ENCODE results near the gene CACNB2. TPM values are rescaled to one million over a fixed set of nuclear protein-coding genes. Genes with fewer than 3 reads are reported as not detected.
A peak's percentile ranks its signal among the peaks of the same experiment; 100 is the strongest.

Gene CACNB2
- total and polyA plus RNA-seq, 4 experiments from 2014 or later, result 0.36 to 0.81 TPM; not detected in 2

DNA sequence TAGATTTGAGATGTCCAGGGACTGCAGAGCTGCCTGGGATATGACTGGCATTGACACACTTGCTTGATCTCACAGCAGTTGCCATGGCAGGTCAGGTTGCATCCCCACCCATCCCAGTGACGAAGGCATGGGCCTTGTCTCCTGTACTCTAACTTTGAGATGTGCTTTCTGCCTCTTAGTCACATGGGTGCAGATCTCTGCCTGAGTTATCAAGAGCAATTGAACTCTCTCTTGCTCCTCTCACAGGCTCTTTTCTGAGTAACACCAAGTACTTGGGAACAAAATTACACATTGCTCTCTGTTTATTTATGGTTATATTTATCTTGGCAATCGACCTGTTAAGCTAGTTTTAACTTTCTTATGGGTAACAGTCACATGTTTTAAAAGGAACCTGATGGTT is 273.8 kb downstream of the CACNB2 start:
- H3K27ac Mint-ChIP-seq, result peak overlapping the region in 1 of 7 donors; percentile 4
- POLR2A ChIA-PET (ENCODE audit: partially characterized antibody), result no interaction called here
- peaks cover 0 to 7% (median 2%) of the 10 kb centered on the region in 8 donors for H3K9me3 Mint-ChIP-seq
- H3K27me3 Mint-ChIP-seq, result peaks cover 3 to 7% of the 10 kb centered on the region in 2 donors
- H3K36me3 Mint-ChIP-seq, result no peaks in the 10 kb centered on the region
- Histone ChIP-seq H3K4me3 (ENCODE audit: low read length in 2 of 2) (no peak overlapping the region), H3K4me1 (ENCODE audit: insufficient read depth, low read length) (no peaks in the 10 kb centered on the region), H3K9me3 (ENCODE audit: control insufficient read depth in 1 of 2, low read length in 2 of 2) (no peaks in the 10 kb centered on the region), H3K27me3 (ENCODE audit: insufficient read depth, low read length) (no peaks in the 10 kb centered on the region), H3K36me3 (ENCODE audit: insufficient read depth, low read length) (no peaks in the 10 kb centered on the region), H3K27ac (ENCODE audit: low read depth, low read length) (no peak overlapping the region)
- no peak for DNase-seq
- H3K4me1 Mint-ChIP-seq, result no peaks in the 10 kb centered on the region
- H3K4me3 Mint-ChIP-seq, result no peak overlapping the region
- intact Hi-C loops (cut with micrococcal nuclease), result no loop called here
- CTCF ChIA-PET (ENCODE audit: partially characterized antibody), result interaction anchor here (1.8 kb wide), 1 partner anchor 12 kb away, joined by 5 read pairs; no protein-coding TSS in a partner anchor

- intact Hi-C loops (cut with micrococcal nuclease), result no loop called here
- Histone ChIP-seq H3K27ac (ENCODE audit: low read depth, low read length) (no peak overlapping the region), H3K4me3 (ENCODE audit: low read length in 2 of 2) (no peak overlapping the region), H3K4me1 (ENCODE audit: insufficient read depth, low read length) (no peaks in the 10 kb centered on the region), H3K27me3 (ENCODE audit: insufficient read depth, low read length) (no peaks in the 10 kb centered on the region), H3K9me3 (ENCODE audit: control insufficient read depth in 1 of 2, low read length in 2 of 2) (no peaks in the 10 kb centered on the region), H3K36me3 (ENCODE audit: insufficient read depth, low read length) (no peaks in the 10 kb centered on the region)
- ChIA-PET CTCF (ENCODE audit: partially characterized antibody) (no interaction called here), POLR2A (ENCODE audit: partially characterized antibody) (no interaction called here)
- Mint-ChIP-seq H3K27me3 (peaks cover 3 to 5% of the 10 kb centered on the region in 2 donors), H3K27ac (no peak overlapping the region), H3K9me3 (peaks cover 0 to 7% (median 2%) of the 10 kb centered on the region in 8 donors), H3K36me3 (no peaks in the 10 kb centered on the region), H3K4me3 (no peak overlapping the region), H3K4me1 (no peaks in the 10 kb centered on the region)
- DNase-seq, result no peak
Observed at GRCh38 chr10:18417950-18418527, 277.8 kb downstream of the CACNB2 start.

DNA sequence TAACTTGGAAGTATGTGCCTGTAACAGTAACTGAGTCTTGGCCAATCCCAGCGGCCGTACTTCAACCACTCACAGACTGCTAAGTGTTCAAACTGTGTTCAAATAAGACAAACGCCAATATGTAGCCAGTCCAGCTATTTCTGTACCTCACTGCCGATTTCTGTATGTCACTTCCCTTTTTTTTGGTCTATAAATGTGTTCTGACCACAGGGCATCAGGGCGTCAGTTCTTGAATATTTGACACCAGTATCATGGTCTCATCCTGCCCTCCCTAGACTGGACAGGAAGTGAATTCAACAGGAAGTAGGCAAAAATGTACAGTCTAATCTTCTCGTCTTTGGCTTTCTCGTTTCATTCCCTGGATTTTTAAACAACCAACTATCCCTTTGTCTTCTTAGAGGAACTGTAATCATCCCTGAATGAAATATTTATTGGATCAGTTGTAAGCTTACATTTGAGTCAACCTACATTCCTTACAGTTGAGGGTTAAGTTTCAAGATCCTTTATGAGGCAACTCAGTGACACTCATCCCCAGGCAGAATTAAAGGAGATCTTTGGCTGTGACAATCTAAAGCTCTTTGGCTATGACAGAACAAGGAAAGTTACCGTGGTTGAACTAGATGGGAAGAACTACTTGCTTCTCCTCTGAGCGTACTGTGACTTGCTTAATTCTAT is 278.5 kb downstream of the CACNB2 start:
- Mint-ChIP-seq H3K27ac (no peak overlapping the region), H3K9me3 (peaks cover 0 to 7% (median 2%) of the 10 kb centered on the region in 8 donors), H3K4me3 (no peak overlapping the region), H3K36me3 (no peaks in the 10 kb centered on the region), H3K27me3 (peaks cover 3 to 5% of the 10 kb centered on the region in 2 donors), H3K4me1 (no peaks in the 10 kb centered on the region)
- no peak overlapping the region for H3K27ac ChIP-seq (ENCODE audit: low read depth, low read length)
- H3K27me3 ChIP-seq (ENCODE audit: insufficient read depth, low read length), result no peaks in the 10 kb centered on the region
- H3K4me3 ChIP-seq (ENCODE audit: low read length in 2 of 2), result no peak overlapping the region
- ChIA-PET POLR2A (ENCODE audit: partially characterized antibody) (no interaction called here), CTCF (ENCODE audit: partially characterized antibody) (no interaction called here)
- no peaks in the 10 kb centered on the region for H3K9me3 ChIP-seq (ENCODE audit: control insufficient read depth in 1 of 2, low read length in 2 of 2)
- intact Hi-C loops (cut with micrococcal nuclease), result no loop called here
- H3K36me3 ChIP-seq (ENCODE audit: insufficient read depth, low read length), result no peaks in the 10 kb centered on the region
- DNase-seq, result no peak
- H3K4me1 ChIP-seq (ENCODE audit: insufficient read depth, low read length), result no peaks in the 10 kb centered on the region

GRCh38 chr10:18419945-18420344 is 279.7 kb downstream of the CACNB2 start:
- H3K4me3 Mint-ChIP-seq, result no peak overlapping the region
- CTCF ChIA-PET (ENCODE audit: partially characterized antibody), result no interaction called here

GRCh38 chr10:18421726-18422293 is 281.6 kb downstream of the CACNB2 start:
- ChIA-PET POLR2A (ENCODE audit: partially characterized antibody) (no interaction called here), CTCF (ENCODE audit: partially characterized antibody) (no interaction called here)
- Mint-ChIP-seq H3K4me1 (no peaks in the 10 kb centered on the region), H3K9me3 (peaks cover 0 to 4% (median under 1%) of the 10 kb centered on the region in 8 donors), H3K27me3 (peaks cover 0 to 5% of the 10 kb centered on the region in 2 donors), H3K27ac (no peak overlapping the region), H3K4me3 (no peak overlapping the region), H3K36me3 (no peaks in the 10 kb centered on the region)
- no peaks in the 10 kb centered on the region for H3K36me3 ChIP-seq (ENCODE audit: insufficient read depth, low read length)
- no peaks in the 10 kb centered on the region for H3K4me1 ChIP-seq (ENCODE audit: insufficient read depth, low read length)
- DNase-seq, result no peak
- H3K27ac ChIP-seq (ENCODE audit: low read depth, low read length), result no peak overlapping the region
- H3K9me3 ChIP-seq (ENCODE audit: control insufficient read depth in 1 of 2, low read length in 2 of 2), result no peaks in the 10 kb centered on the region
- H3K4me3 ChIP-seq (ENCODE audit: low read length in 2 of 2), result no peak overlapping the region
- H3K27me3 ChIP-seq (ENCODE audit: insufficient read depth, low read length), result no peaks in the 10 kb centered on the region
- intact Hi-C loops (cut with micrococcal nuclease), result no loop called here

More at GRCh38 chr10:18419945-18420344, 279.7 kb downstream of the CACNB2 start:
- Mint-ChIP-seq H3K36me3 (no peaks in the 10 kb centered on the region), H3K27ac (no peak overlapping the region), H3K9me3 (peaks cover 0 to 7% (median 2%) of the 10 kb centered on the region in 8 donors), H3K27me3 (peaks cover 3 to 5% of the 10 kb centered on the region in 2 donors), H3K4me1 (no peaks in the 10 kb centered on the region)
- Histone ChIP-seq H3K36me3 (ENCODE audit: insufficient read depth, low read length) (no peaks in the 10 kb centered on the region), H3K9me3 (ENCODE audit: control insufficient read depth in 1 of 2, low read length in 2 of 2) (no peaks in the 10 kb centered on the region), H3K27me3 (ENCODE audit: insufficient read depth, low read length) (no peaks in the 10 kb centered on the region), H3K4me1 (ENCODE audit: insufficient read depth, low read length) (no peaks in the 10 kb centered on the region), H3K4me3 (ENCODE audit: low read length in 2 of 2) (no peak overlapping the region), H3K27ac (ENCODE audit: low read depth, low read length) (no peak overlapping the region)
- DNase-seq, result no peak
- POLR2A ChIA-PET (ENCODE audit: partially characterized antibody), result no interaction called here
- intact Hi-C loops (cut with micrococcal nuclease), result no loop called here

DNA sequence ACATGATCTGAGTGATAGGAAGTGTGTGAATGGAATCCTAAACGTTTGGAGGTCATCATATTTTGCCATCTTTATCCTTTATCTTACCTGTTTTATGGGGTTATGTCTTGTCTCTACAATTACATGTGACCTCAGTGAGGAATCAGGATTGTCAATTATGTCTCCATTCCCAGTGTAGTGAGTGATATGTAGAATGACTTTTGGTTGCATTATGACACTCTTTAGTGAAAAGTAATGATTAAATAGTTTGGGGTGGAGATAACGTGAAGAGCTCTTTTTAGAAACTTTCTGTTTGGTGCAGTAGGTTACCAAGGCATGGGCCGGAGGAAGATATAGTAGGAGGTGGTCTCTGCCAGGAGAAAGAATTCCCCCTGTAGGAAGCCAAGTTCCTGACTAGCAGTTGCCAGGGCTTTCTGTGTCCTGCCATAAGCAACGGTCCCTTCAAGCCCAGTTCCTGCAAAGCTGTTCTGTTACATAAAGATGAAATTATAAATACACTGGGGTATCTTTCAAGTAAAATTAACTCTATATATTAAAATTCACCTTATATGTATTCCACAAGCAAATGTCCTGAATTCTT is 282.9 kb downstream of the CACNB2 start:
- no peaks in the 10 kb centered on the region for H3K4me1 ChIP-seq (ENCODE audit: insufficient read depth, low read length)
- H3K9me3 Mint-ChIP-seq, result peaks cover 0 to 3% (median 0%) of the 10 kb centered on the region in 8 donors
- no peak for DNase-seq
- H3K36me3 Mint-ChIP-seq, result no peaks in the 10 kb centered on the region
- H3K9me3 ChIP-seq (ENCODE audit: control insufficient read depth in 1 of 2, low read length in 2 of 2), result no peaks in the 10 kb centered on the region
- no peak overlapping the region for H3K4me3 ChIP-seq (ENCODE audit: low read length in 2 of 2)
- no peaks in the 10 kb centered on the region for H3K4me1 Mint-ChIP-seq
- no peaks in the 10 kb centered on the region for H3K27me3 ChIP-seq (ENCODE audit: insufficient read depth, low read length)
- intact Hi-C loops (cut with micrococcal nuclease), result no loop called here
- no peak overlapping the region for H3K27ac Mint-ChIP-seq
- H3K27me3 Mint-ChIP-seq, result peaks cover 2 to 3% of the 10 kb centered on the region in 2 donors
- POLR2A ChIA-PET (ENCODE audit: partially characterized antibody), result no interaction called here
- no peak overlapping the region for H3K4me3 Mint-ChIP-seq
- H3K27ac ChIP-seq (ENCODE audit: low read depth, low read length), result no peak overlapping the region
- H3K36me3 ChIP-seq (ENCODE audit: insufficient read depth, low read length), result no peaks in the 10 kb centered on the region
- CTCF ChIA-PET (ENCODE audit: partially characterized antibody), result no interaction called here

- no peaks in the 10 kb centered on the region for H3K36me3 ChIP-seq (ENCODE audit: insufficient read depth, low read length)
- POLR2A ChIA-PET (ENCODE audit: partially characterized antibody), result no interaction called here
- no peak overlapping the region for H3K4me3 Mint-ChIP-seq
- peaks cover 0 to 3% (median 0%) of the 10 kb centered on the region in 8 donors for H3K9me3 Mint-ChIP-seq
- intact Hi-C loops (cut with micrococcal nuclease), result no loop called here
- no peaks in the 10 kb centered on the region for H3K4me1 Mint-ChIP-seq
- no peaks in the 10 kb centered on the region for H3K4me1 ChIP-seq (ENCODE audit: insufficient read depth, low read length)
- H3K27me3 ChIP-seq (ENCODE audit: insufficient read depth, low read length), result no peaks in the 10 kb centered on the region
- H3K9me3 ChIP-seq (ENCODE audit: control insufficient read depth in 1 of 2, low read length in 2 of 2), result no peaks in the 10 kb centered on the region
- no peak for DNase-seq
- no peak overlapping the region for H3K4me3 ChIP-seq (ENCODE audit: low read length in 2 of 2)
- peaks cover 2 to 3% of the 10 kb centered on the region in 2 donors for H3K27me3 Mint-ChIP-seq
- CTCF ChIA-PET (ENCODE audit: partially characterized antibody), result no interaction called here
- H3K27ac Mint-ChIP-seq, result no peak overlapping the region
- H3K27ac ChIP-seq (ENCODE audit: low read depth, low read length), result no peak overlapping the region
- no peaks in the 10 kb centered on the region for H3K36me3 Mint-ChIP-seq
Observed at GRCh38 chr10:18424200-18424599, 284.0 kb downstream of the CACNB2 start.
